Activated CD8-positive, alpha-beta T cell treated with anti-CD3 and anti-CD28 coated beads for 36 hours (primary cell): Measurements from ENCODE around the gene WASF1. TPM values are rescaled to one million over a fixed set of nuclear protein-coding genes. Genes with fewer than 3 reads are reported as not detected.

Experiments
- ATAC-seq: fragments of 200-7000 bp; cut with Tn5 transposase; one replicate; pipeline ENCODE4 v1.10.0; 2021; ENCODE audit warnings: mild to moderate bottlenecking, moderate library complexity
- CTCF ChIA-PET: fragments of 350-600 bp; sonication (Branson Sonifier 250); formaldehyde crosslinking; loops from one replicate; lab custom pipeline; 2021; ENCODE audit warnings: antibody characterized with exemption; lab: Charles Lee
- POLR2A ChIA-PET: fragments of 350-600 bp; sonication (Branson Sonifier 250); formaldehyde crosslinking; loops from one replicate; lab custom pipeline; 2021; ENCODE audit warnings: antibody characterized with exemption; lab: Charles Lee
- DNase-seq: peaks from one replicate; pipeline ENCODE4 v3.0.0-alpha.2; 2020
- H3K27ac Mint-ChIP-seq: one replicate; pipeline ENCODE4 v1.8.0; 2021; ENCODE audit warnings: mild to moderate bottlenecking, mixed read lengths
- H3K27me3 Mint-ChIP-seq: one replicate; pipeline ENCODE4 v1.8.0; 2021; ENCODE audit warnings: mixed read lengths
- H3K36me3 Mint-ChIP-seq: one replicate; pipeline ENCODE4 v1.8.0; 2021; ENCODE audit warnings: low read depth, mixed read lengths
- H3K4me1 Mint-ChIP-seq: one replicate; pipeline ENCODE4 v1.8.0; 2021; ENCODE audit warnings: low read depth, mixed read lengths
- H3K4me3 Mint-ChIP-seq: one replicate; pipeline ENCODE4 v1.8.0; 2021; ENCODE audit warnings: mild to moderate bottlenecking, moderate library complexity, mixed read lengths
- H3K9me3 Mint-ChIP-seq: one replicate; pipeline ENCODE4 v1.8.0; 2021; ENCODE audit warnings: mixed read lengths
- CTCF ChIP-seq: fragments of 200-600 bp; IDR thresholded peaks from one replicate; pipeline ENCODE4 v1.8.0; 2022; ENCODE audit warnings: antibody characterized with exemption, mild to moderate bottlenecking
- intact Hi-C: fragments of 100-400 bp; cut with micrococcal nuclease; formaldehyde crosslinking; loops from one replicate; pipeline ENCODE4 v1.10.0; 2022
- total RNA-seq, 2 experiments: library from RNA; stranded (reverse); gene quantifications; one replicate each; pipeline ENCODE4 v1.2.3, GENCODE V29; 2021

Gene WASF1
- total RNA-seq, 2 experiments from 2014 or later = 4.6 to 4.8 TPM

- POLR2A ChIA-PET = no interaction called here
- Mint-ChIP-seq H3K4me1 (peaks cover 6% of the 10 kb centered on the region), H3K9me3 (no peaks in the 10 kb centered on the region), H3K27me3 (peaks cover 8% of the 10 kb centered on the region), H3K4me3 (no peak overlapping the region), H3K36me3 (no peaks in the 10 kb centered on the region), H3K27ac (no peak overlapping the region)
- CTCF ChIA-PET = interaction anchor here (1.7 kb wide), 1 partner anchor 28 kb away, joined by 5 read pairs; no protein-coding TSS in a partner anchor
- intact Hi-C loops = no loop called here
- ATAC-seq (no peak), DNase-seq (no peak)
- TF ChIP-seq CTCF = no peak
These were observed 111.5 kb downstream of the WASF1 start for GRCh38 chr6:110067837-110068591.

- no peak overlapping the region for H3K4me3 Mint-ChIP-seq
- peaks cover 6% of the 10 kb centered on the region for H3K4me1 Mint-ChIP-seq
- peaks cover 9% of the 10 kb centered on the region for H3K27me3 Mint-ChIP-seq
- CTCF ChIA-PET = interaction anchor here (1.2 to 1.4 kb wide), 2 partner anchors 25 to 36 kb away, joined by 3 to 4 read pairs; no protein-coding TSS in a partner anchor
- no peak for TF ChIP-seq CTCF
- intact Hi-C loops = no loop called here
- POLR2A ChIA-PET = no interaction called here
- ATAC-seq = no peak
- no peaks in the 10 kb centered on the region for H3K36me3 Mint-ChIP-seq
- no peak overlapping the region for H3K27ac Mint-ChIP-seq
- no peak for DNase-seq
- no peaks in the 10 kb centered on the region for H3K9me3 Mint-ChIP-seq
These were observed 114.5 kb downstream of the WASF1 start for GRCh38 chr6:110064744-110065524.

- POLR2A ChIA-PET = no interaction called here
- Mint-ChIP-seq H3K36me3 (no peaks in the 10 kb centered on the region), H3K4me3 (no peak overlapping the region)
These were observed 115.7 kb downstream of the WASF1 start for GRCh38 chr6:110063594-110064263.

GRCh38 chr6:110055387-110055735 lies 124.1 kb downstream of the WASF1 start:
- ATAC-seq = no peak
- H3K4me3 Mint-ChIP-seq = no peak overlapping the region
- intact Hi-C loops = no loop called here
- ChIA-PET CTCF (interaction anchor here (5.1 kb wide), 1 partner anchor 15 kb away, joined by 35 read pairs; no protein-coding TSS in a partner anchor), POLR2A (no interaction called here)
- H3K27me3 Mint-ChIP-seq = peaks cover 8% of the 10 kb centered on the region
- H3K4me1 Mint-ChIP-seq = no peaks in the 10 kb centered on the region
- H3K36me3 Mint-ChIP-seq = no peaks in the 10 kb centered on the region
- no peaks in the 10 kb centered on the region for H3K9me3 Mint-ChIP-seq
- no peak for DNase-seq
- H3K27ac Mint-ChIP-seq = no peak overlapping the region
- no peak for TF ChIP-seq CTCF

More at GRCh38 chr6:110063594-110064263, 115.7 kb downstream of the WASF1 start:
- Mint-ChIP-seq H3K4me1 (peaks cover 6% of the 10 kb centered on the region), H3K27me3 (peaks cover 13% of the 10 kb centered on the region), H3K9me3 (no peaks in the 10 kb centered on the region), H3K27ac (no peak overlapping the region)
- ATAC-seq = peak; percentile 80
- peak; percentile 45 for DNase-seq
- intact Hi-C loops = no loop called here
- TF ChIP-seq CTCF = no peak
- CTCF ChIA-PET = interaction anchor here (0.7 kb wide), 1 partner anchor 24 kb away, joined by 3 read pairs; no protein-coding TSS in a partner anchor
